Measurements from ENCODE around the gene NCOA4.
"Not testable (repeated sequence)": the region's sequence is repeated elsewhere in the genome, so short reads cannot be mapped to it uniquely, and the experiment has no call there.

NCOA4 gene

GRCh38 chr10:46052057-46052790 is 21.8 kb upstream of the NCOA4 start:
- no peak for DNase-seq

- DNase-seq: no peak
Measured at GRCh38 chr10:46050941-46051623, 20.7 kb upstream of the NCOA4 start.

- not testable (repeated sequence) for DNase-seq
Measured at GRCh38 chr10:46049497-46049831, 19.0 kb upstream of the NCOA4 start.

- DNase-seq: no peak
Measured at GRCh38 chr10:46048152-46048551, 17.7 kb upstream of the NCOA4 start.

- DNase-seq: no peak
Measured at GRCh38 chr10:46046261-46046660, 15.8 kb upstream of the NCOA4 start, which contains the start of gene MSMB. Gene MSMB (minus strand): TSS chr10:46046269. CDS start chr10:46046237, 32 bp downstream.

GRCh38 chr10:46042527-46042926 is 12.1 kb upstream of the NCOA4 start:
- DNase-seq: no peak

- DNase-seq: no peak
Measured at GRCh38 chr10:46040004-46040403, 9.6 kb upstream of the NCOA4 start.

- DNase-seq: no peak
Measured at GRCh38 chr10:46037107-46037825, 6.8 kb upstream of the NCOA4 start.

GRCh38 chr10:46035923-46036849 is 5.8 kb upstream of the NCOA4 start:
- no peak for DNase-seq

- DNase-seq: no peak
Measured at GRCh38 chr10:46033602-46034011, 3.2 kb upstream of the NCOA4 start.

- no peak for DNase-seq
Measured at GRCh38 chr10:46031648-46032532, 1.5 kb upstream of the NCOA4 start.

GRCh38 chr10:46029461-46030030 is 877 bp downstream of the NCOA4 start:
- DNase-seq: no peak

- peak; percentile 12 for DNase-seq
Measured at GRCh38 chr10:46028584-46029460, 1.6 kb downstream of the NCOA4 start.

GRCh38 chr10:46026106-46026505 is 4.3 kb downstream of the NCOA4 start:
- DNase-seq: no peak

GRCh38 chr10:46025406-46025805 is 5.0 kb downstream of the NCOA4 start:
- DNase-seq: no peak

- no peak for DNase-seq
Measured at GRCh38 chr10:46024948-46025347, 5.5 kb downstream of the NCOA4 start.

- peak; percentile 90 for DNase-seq
Measured at GRCh38 chr10:46022978-46023702, 7.3 kb downstream of the NCOA4 start.

GRCh38 chr10:46020344-46020657 is 10.1 kb downstream of the NCOA4 start:
- no peak for DNase-seq

GRCh38 chr10:46019569-46020343 is 10.7 kb downstream of the NCOA4 start:
- no peak for DNase-seq

Measured in NCI-H774 (cell line).